Gastroesophageal sphincter (tissue), 3 donors: ENCODE data around the gene IFNL1.

ENCODE experiments used
- CTCF ChIP-seq, 4 experiments: fragments of 200-600 bp in 2 of 4; fragments of 450-650 bp in 2 of 4; sonication (generic) in 1 of 4; IDR thresholded peaks; one replicate each; pipeline ENCODE4 v1.5.1; 2017 to 2019; ENCODE audit warnings: antibody characterized with exemption in 4 of 4, mild to moderate bottlenecking in 2 of 4, moderate library complexity in 2 of 4
- EP300 ChIP-seq: sonication (generic); formaldehyde crosslinking; IDR thresholded peaks from one replicate; pipeline ENCODE4 v1.6.1; 2017; ENCODE audit warnings: antibody characterized with exemption, mild to moderate bottlenecking
- POLR2A ChIP-seq, 2 donors: fragments of 450-650 bp; IDR thresholded peaks; one replicate each; pipeline ENCODE4 v1.6.1; 2017; ENCODE audit warnings: antibody characterized with exemption in 2 of 2, mild to moderate bottlenecking in 2 of 2, moderate library complexity in 1 of 2
- POLR2AphosphoS5 ChIP-seq: sonication (generic); formaldehyde crosslinking; IDR thresholded peaks from one replicate; pipeline ENCODE4 v1.6.1; 2017; ENCODE audit warnings: antibody characterized with exemption

- TF ChIP-seq CTCF (IDR thresholded peaks at IDR 0.05), result no peak
- TF ChIP-seq EP300, result no peak
- TF ChIP-seq POLR2A (IDR thresholded peaks at IDR 0.05), result no peak
- TF ChIP-seq POLR2AphosphoS5, result no peak
Observed at GRCh38 chr19:39307046-39307821, 11.0 kb downstream of the IFNL1 start.
